GM18519 (cell line): ENCODE results near the gene MMP19.
"Not testable (repeated sequence)": the region's sequence is repeated elsewhere in the genome, so short reads cannot be mapped to it uniquely, and the experiment has no call there.

ENCODE experiments used
- ATAC-seq: cut with Tn5 transposase; IDR thresholded peaks from one replicate; pipeline ENCODE4 v1.9.1; 2021; ENCODE audit warnings: mild to moderate bottlenecking, moderate library complexity; ENCODE audit not compliant: unreplicated experiment, low FRiP score

MMP19 gene

GRCh38 chr12:55845361-55845760 lies 2.6 kb upstream of the MMP19 start:
- ATAC-seq, result no peak

GRCh38 chr12:55844961-55845360 lies 2.2 kb upstream of the MMP19 start:
- no peak for ATAC-seq

- ATAC-seq, result no peak
Measured at GRCh38 chr12:55843431-55843830, 695 bp upstream of the MMP19 start.

- no peak for ATAC-seq
Measured at GRCh38 chr12:55840581-55841351, 2.0 kb downstream of the MMP19 start.

GRCh38 chr12:55839345-55840140 lies 3.2 kb downstream of the MMP19 start:
- ATAC-seq, result no peak

- ATAC-seq, result no peak
Measured at GRCh38 chr12:55838361-55838760, 4.4 kb downstream of the MMP19 start.

GRCh38 chr12:55834400-55834799 lies 8.3 kb downstream of the MMP19 start:
- not testable (repeated sequence) for ATAC-seq

- no peak for ATAC-seq
Measured at GRCh38 chr12:55833056-55833455, 9.7 kb downstream of the MMP19 start.

GRCh38 chr12:55831447-55831815 lies 11.3 kb downstream of the MMP19 start:
- ATAC-seq, result no peak

- ATAC-seq, result no peak
Measured at GRCh38 chr12:55830601-55831446, 11.9 kb downstream of the MMP19 start.

GRCh38 chr12:55829967-55830600 lies 12.7 kb downstream of the MMP19 start:
- ATAC-seq, result peak; percentile 4

GRCh38 chr12:55828357-55828756 lies 14.4 kb downstream of the MMP19 start:
- ATAC-seq, result no peak

- ATAC-seq, result no peak
Measured at GRCh38 chr12:55827806-55828205, 14.9 kb downstream of the MMP19 start.

- ATAC-seq, result no peak
Measured at GRCh38 chr12:55824726-55825125, 18.0 kb downstream of the MMP19 start.

GRCh38 chr12:55823419-55823818 lies 19.3 kb downstream of the MMP19 start:
- no peak for ATAC-seq

GRCh38 chr12:55822228-55822627 lies 20.5 kb downstream of the MMP19 start:
- no peak for ATAC-seq

- ATAC-seq, result no peak
Measured at GRCh38 chr12:55820679-55821078, 22.1 kb downstream of the MMP19 start.

- ATAC-seq, result no peak
Measured at GRCh38 chr12:55818886-55819285, 23.9 kb downstream of the MMP19 start.

- ATAC-seq, result no peak
Measured at GRCh38 chr12:55818140-55818728, 24.5 kb downstream of the MMP19 start.
